OCI-LY3 (cell line): Measurements from ENCODE around the gene CYS1.

Source experiments
- H2AFZ ChIP-seq: fragments of 200-600, 300-600 bp; shearing (Covaris generic); 2 replicates; pipeline ENCODE4 v1.6.0; 2014; ENCODE audit warnings: antibody characterized with exemption, low read depth, low read length
- H3K27ac ChIP-seq: fragments of 200-600, 300-600 bp; sonication (generic); 2 replicates; pipeline ENCODE4 v1.5.1; 2014; ENCODE audit warnings: mild to moderate bottlenecking, low read length, moderate library complexity, mixed read lengths
- H3K27me3 ChIP-seq: fragments of 200-600, 300-600 bp; sonication (generic); 2 replicates; pipeline ENCODE4 v1.6.1; 2014; ENCODE audit warnings: low read depth, low read length, mixed read lengths
- H3K36me3 ChIP-seq: fragments of 200-600, 300-600 bp; sonication (generic); replicated peaks from 2 replicates; pipeline ENCODE3; 2014; ENCODE audit warnings: low read depth, low read length, mixed read lengths
- H3K4me1 ChIP-seq: fragments of 300-600, 200-600 bp; sonication (generic); 2 replicates; pipeline ENCODE4 v1.6.1; 2014; ENCODE audit warnings: low read length, mixed read lengths
- H3K4me2 ChIP-seq: fragments of 200-600, 300-600 bp; sonication (generic); 2 replicates; pipeline ENCODE4 v1.6.1; 2014; ENCODE audit warnings: low read length, mixed read lengths
- H3K4me3 ChIP-seq: fragments of 300-600, 200-600 bp; sonication (generic); 2 replicates; pipeline ENCODE4 v1.5.1; 2014; ENCODE audit warnings: antibody characterized with exemption, mild to moderate bottlenecking, low read length, moderate library complexity
- H3K79me2 ChIP-seq: fragments of 300-600, 200-600 bp; shearing (Covaris generic); 2 replicates; pipeline ENCODE4 v1.6.1; 2014; ENCODE audit warnings: mild to moderate bottlenecking, low read length, mixed read lengths
- H3K9ac ChIP-seq: fragments of 300-600, 200-600 bp; shearing (Covaris generic); 2 replicates; pipeline ENCODE4 v1.6.0; 2014; ENCODE audit warnings: mild to moderate bottlenecking, low read length, moderate library complexity
- H3K9me3 ChIP-seq: fragments of 200-600, 300-600 bp; shearing (Covaris generic); 2 replicates; pipeline ENCODE4 v1.6.1; 2014; ENCODE audit warnings: low read length, mixed read lengths; ENCODE audit not compliant: insufficient read depth
- H4K20me1 ChIP-seq: fragments of 200-600, 300-600 bp; sonication (generic); 2 replicates; pipeline ENCODE4 v1.6.1; 2016; ENCODE audit warnings: low read length, mixed read lengths; ENCODE audit not compliant: insufficient read depth
- EZH2phosphoT487 ChIP-seq: fragments of 200-600 bp; shearing (Covaris generic); IDR thresholded peaks from 2 replicates; pipeline ENCODE4 v1.6.1; 2018; ENCODE audit warnings: antibody characterized with exemption, mixed run types, low read depth
- TF ChIP-seq, protein P1 (sequence below): fragments of 200-600, 300-600 bp; sonication (generic); IDR thresholded peaks from 2 replicates; pipeline ENCODE4 v1.5.1; 2014; ENCODE audit warnings: antibody characterized with exemption, low read length, low read depth

Gene CYS1

DNA sequence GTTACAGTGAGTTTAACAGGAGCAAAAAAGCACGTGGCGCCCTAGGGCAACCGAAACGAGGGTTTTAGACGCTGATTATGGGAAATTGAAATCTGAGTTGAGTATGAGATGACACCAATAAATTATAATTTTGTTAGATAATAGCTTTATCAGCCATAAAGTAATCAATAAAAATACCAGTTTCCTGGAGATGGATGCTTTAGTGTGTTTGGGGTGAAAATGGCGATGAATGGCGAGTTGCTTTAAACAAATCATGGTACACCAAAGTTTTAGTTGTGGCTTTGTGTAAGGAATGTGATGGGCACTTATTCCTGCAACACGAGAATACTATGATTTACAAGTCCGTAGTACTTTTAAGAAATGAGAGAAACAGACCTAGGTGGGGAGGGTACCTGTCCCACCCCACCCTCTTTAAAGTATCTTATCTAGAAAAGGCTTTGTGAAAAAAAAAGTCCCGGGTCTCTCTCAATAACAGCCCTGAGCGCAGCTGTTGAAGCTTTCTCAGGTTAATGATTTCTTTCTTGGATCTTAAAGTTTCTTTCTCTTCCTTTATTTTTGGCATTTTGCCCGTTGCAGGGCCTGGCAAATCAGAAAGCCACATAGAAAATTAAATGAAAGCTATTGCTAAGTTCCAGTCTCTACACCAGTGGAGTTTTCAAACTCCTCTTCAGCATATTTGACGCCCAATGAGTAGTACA, 40.8 kb upstream of the CYS1 start:
- no peak for TF ChIP-seq EZH2phosphoT487
- TF ChIP-seq, protein P1, sequence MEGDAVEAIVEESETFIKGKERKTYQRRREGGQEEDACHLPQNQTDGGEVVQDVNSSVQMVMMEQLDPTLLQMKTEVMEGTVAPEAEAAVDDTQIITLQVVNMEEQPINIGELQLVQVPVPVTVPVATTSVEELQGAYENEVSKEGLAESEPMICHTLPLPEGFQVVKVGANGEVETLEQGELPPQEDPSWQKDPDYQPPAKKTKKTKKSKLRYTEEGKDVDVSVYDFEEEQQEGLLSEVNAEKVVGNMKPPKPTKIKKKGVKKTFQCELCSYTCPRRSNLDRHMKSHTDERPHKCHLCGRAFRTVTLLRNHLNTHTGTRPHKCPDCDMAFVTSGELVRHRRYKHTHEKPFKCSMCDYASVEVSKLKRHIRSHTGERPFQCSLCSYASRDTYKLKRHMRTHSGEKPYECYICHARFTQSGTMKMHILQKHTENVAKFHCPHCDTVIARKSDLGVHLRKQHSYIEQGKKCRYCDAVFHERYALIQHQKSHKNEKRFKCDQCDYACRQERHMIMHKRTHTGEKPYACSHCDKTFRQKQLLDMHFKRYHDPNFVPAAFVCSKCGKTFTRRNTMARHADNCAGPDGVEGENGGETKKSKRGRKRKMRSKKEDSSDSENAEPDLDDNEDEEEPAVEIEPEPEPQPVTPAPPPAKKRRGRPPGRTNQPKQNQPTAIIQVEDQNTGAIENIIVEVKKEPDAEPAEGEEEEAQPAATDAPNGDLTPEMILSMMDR: no peak
- Histone ChIP-seq H3K9me3 (no peaks in the 10 kb centered on the region), H3K4me2 (peak overlapping the region; percentile 96), H4K20me1 (peaks cover 21% of the 10 kb centered on the region), H3K4me1 (peaks cover 33% of the 10 kb centered on the region), H3K36me3 (peaks cover 34% of the 10 kb centered on the region), H3K27ac (peak overlapping the region; percentile 89), H3K4me3 (peak overlapping the region; percentile 90), H3K79me2 (peaks cover 61% of the 10 kb centered on the region), H3K9ac (peak overlapping the region; percentile 99), H2AFZ (no peak overlapping the region), H3K27me3 (no peaks in the 10 kb centered on the region)

DNA sequence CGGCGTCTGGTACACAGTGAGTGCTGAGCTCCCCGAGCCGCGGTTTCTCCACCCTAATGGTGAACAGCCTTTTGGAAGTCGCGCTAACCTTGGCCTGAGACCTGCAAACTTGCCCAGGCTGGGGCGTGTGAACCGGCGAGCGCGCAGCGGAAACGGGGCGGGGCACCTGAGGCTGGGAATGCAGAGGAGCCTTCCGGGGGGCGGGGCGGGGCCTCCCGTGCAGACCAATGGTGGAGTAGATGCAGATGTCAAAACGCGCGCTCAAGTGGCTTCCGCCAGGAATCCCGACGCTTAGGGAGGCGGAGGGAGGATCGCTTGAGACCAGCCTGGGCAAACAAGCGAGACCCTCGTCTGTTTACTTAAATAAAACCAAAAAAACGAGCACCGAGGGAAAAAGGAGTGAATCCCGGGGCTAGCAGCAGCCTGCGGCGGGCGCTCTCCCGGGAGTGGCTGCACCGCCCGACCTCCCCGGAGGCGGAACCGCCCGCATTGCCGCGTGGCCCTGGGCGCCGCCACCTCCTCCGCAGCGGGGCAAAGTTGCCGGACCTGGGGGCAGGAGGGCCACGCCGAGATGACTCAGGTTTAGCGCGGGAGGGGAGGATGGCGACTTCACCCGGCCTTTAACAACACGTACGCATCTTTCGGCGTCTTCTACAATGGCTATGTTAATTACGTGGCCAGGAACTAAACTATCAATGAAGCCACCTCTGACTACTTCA, 40.1 kb upstream of the CYS1 start:
- Histone ChIP-seq H4K20me1 (peaks cover 20% of the 10 kb centered on the region), H3K27me3 (no peaks in the 10 kb centered on the region), H3K9me3 (no peaks in the 10 kb centered on the region), H2AFZ (0 out of 2 replicates have a peak overlapping the region, but pooled peaks have one; percentile 60), H3K4me1 (peaks cover 35% of the 10 kb centered on the region), H3K36me3 (peaks cover 29% of the 10 kb centered on the region), H3K4me2 (peak overlapping the region; percentile 96), H3K9ac (peak overlapping the region; percentile 99), H3K27ac (peak overlapping the region; percentile 89), H3K4me3 (peak overlapping the region; percentile 90), H3K79me2 (peaks cover 54% of the 10 kb centered on the region)
- TF ChIP-seq, protein P1: no peak
- no peak for TF ChIP-seq EZH2phosphoT487

DNA sequence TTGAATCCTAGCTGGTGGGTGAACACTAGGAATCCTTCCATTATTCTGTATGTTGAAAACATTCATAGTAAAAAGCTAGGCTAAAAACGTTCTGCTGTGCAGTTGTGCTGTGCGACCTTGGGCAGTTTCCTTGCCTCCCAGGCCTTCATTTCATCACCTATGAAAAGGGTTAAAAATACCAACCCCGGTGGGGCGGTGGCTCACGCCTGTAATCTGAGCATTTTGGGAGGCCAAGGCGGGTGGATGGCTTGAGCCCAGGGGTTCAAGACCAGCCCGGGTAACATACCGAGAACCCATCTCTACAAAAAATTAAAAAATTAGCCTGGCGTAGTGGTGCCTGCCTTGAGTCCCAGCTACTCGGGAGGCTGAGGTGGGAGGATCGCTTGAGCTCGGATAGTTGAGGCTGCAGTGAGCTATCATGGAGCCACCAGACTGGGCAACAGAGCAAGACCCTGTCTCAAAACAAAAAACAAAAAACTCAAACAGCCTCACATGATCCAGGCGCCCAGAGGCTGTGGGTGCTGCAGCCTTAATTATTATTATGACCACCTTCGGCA, 39.5 kb upstream of the CYS1 start:
- Histone ChIP-seq H3K9me3 (no peaks in the 10 kb centered on the region), H3K4me3 (peak overlapping the region; percentile 90), H3K27me3 (no peaks in the 10 kb centered on the region), H3K4me2 (peak overlapping the region; percentile 96), H4K20me1 (peaks cover 14% of the 10 kb centered on the region), H3K36me3 (peaks cover 23% of the 10 kb centered on the region), H3K4me1 (peaks cover 29% of the 10 kb centered on the region), H3K79me2 (peaks cover 48% of the 10 kb centered on the region), H3K9ac (peak overlapping the region; percentile 99), H2AFZ (0 out of 2 replicates have a peak overlapping the region, but pooled peaks have one; percentile 60), H3K27ac (peak overlapping the region; percentile 89; the same call in 1 of the 2 replicates)
- TF ChIP-seq, protein P1: no peak
- no peak for TF ChIP-seq EZH2phosphoT487

- Histone ChIP-seq H3K79me2 (peaks cover 41% of the 10 kb centered on the region), H4K20me1 (0 out of 2 replicates have a peak, but pooled peaks cover 7% of the 10 kb centered on the region), H3K36me3 (peaks cover 16% of the 10 kb centered on the region), H2AFZ (no peak overlapping the region), H3K9me3 (no peaks in the 10 kb centered on the region), H3K4me2 (no peak overlapping the region), H3K9ac (no peak overlapping the region), H3K27ac (no peak overlapping the region), H3K27me3 (no peaks in the 10 kb centered on the region), H3K4me3 (no peak overlapping the region), H3K4me1 (peaks cover 24% of the 10 kb centered on the region)
- TF ChIP-seq, protein P1: no peak
- TF ChIP-seq EZH2phosphoT487: no peak
These were observed 38.8 kb upstream of the CYS1 start for GRCh38 chr2:10119027-10119325.
